ENCODE results near the gene HLCS. TPM values are rescaled to one million over a fixed set of nuclear protein-coding genes. Genes with fewer than 3 reads are reported as not detected.

HLCS gene
- total RNA-seq, 2 experiments from 2014 or later = 14.3 to 15.0 TPM

DNA sequence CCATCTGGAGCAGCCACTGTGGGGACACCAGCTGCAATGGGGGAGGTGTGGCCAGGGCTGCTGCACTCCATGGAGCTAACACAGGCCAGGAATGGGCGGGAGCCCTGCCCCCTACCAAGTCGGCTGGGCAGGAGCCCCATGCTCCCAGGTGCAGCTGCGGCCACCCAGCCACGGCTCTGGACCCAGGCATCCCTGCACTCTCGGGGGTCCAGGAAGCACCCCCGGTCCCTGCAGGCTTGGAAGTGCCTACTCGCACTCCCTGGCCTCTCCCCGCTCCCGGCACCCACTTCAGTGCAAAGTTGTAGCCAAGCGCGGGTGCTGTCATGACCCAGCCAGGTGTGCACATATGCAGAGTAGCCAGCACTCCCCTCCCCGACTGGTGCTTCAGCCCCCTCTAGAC lies 91.8 kb downstream of the HLCS start:
- no peak overlapping the region for H3K4me3 Mint-ChIP-seq
- DNase-seq = no peak
- H3K36me3 Mint-ChIP-seq (ENCODE audit: low read depth) = peaks cover 13% of the 10 kb centered on the region
- H3K27ac Mint-ChIP-seq = no peak overlapping the region
- peaks cover 9% of the 10 kb centered on the region for H3K9me3 Mint-ChIP-seq (ENCODE audit: low read depth)
- ATAC-seq = no peak
- intact Hi-C loops (cut with DNase I, micrococcal nuclease) = no loop called here
- ChIA-PET POLR2A (interaction anchor here (0.6 kb wide), 2 partner anchors 39 to 296 kb away, joined by 3 to 4 read pairs; no protein-coding TSS in a partner anchor), CTCF (no interaction called here)
- no peaks in the 10 kb centered on the region for H3K4me1 Mint-ChIP-seq
- no peaks in the 10 kb centered on the region for H3K27me3 Mint-ChIP-seq

- Mint-ChIP-seq H3K4me3 (no peak overlapping the region), H3K27me3 (no peaks in the 10 kb centered on the region), H3K27ac (no peak overlapping the region), H3K36me3 (ENCODE audit: low read depth) (peaks cover 12% of the 10 kb centered on the region), H3K9me3 (ENCODE audit: low read depth) (peaks cover 8% of the 10 kb centered on the region), H3K4me1 (no peaks in the 10 kb centered on the region)
- ChIA-PET POLR2A (no interaction called here), CTCF (interaction anchor here (1.0 kb wide), 1 partner anchor 116 kb away, joined by 3 read pairs; no protein-coding TSS in a partner anchor)
- DNase-seq (no peak), ATAC-seq (no peak)
- intact Hi-C loops (cut with DNase I, micrococcal nuclease) = no loop called here
Observed at GRCh38 chr21:36873513-36873912, 93.0 kb downstream of the HLCS start.

GRCh38 chr21:36867291-36867905 lies 99.1 kb downstream of the HLCS start:
- no peaks in the 10 kb centered on the region for H3K27me3 Mint-ChIP-seq
- no peaks in the 10 kb centered on the region for H3K9me3 Mint-ChIP-seq (ENCODE audit: low read depth)
- peaks cover 6% of the 10 kb centered on the region for H3K4me1 Mint-ChIP-seq
- DNase-seq (no peak), ATAC-seq (no peak)
- CTCF ChIA-PET = interaction anchor here (0.6 to 1.0 kb wide), 2 partner anchors 10 to 1183 kb away, joined by 3 to 4 read pairs; no protein-coding TSS in a partner anchor
- intact Hi-C loops (cut with DNase I, micrococcal nuclease) = no loop called here
- peaks cover 3% of the 10 kb centered on the region for H3K36me3 Mint-ChIP-seq (ENCODE audit: low read depth)
- H3K27ac Mint-ChIP-seq = no peak overlapping the region
- H3K4me3 Mint-ChIP-seq = no peak overlapping the region
- POLR2A ChIA-PET = interaction anchor here (0.7 kb wide), 1 partner anchor 97 kb away, joined by 3 read pairs; no protein-coding TSS in a partner anchor

DNA sequence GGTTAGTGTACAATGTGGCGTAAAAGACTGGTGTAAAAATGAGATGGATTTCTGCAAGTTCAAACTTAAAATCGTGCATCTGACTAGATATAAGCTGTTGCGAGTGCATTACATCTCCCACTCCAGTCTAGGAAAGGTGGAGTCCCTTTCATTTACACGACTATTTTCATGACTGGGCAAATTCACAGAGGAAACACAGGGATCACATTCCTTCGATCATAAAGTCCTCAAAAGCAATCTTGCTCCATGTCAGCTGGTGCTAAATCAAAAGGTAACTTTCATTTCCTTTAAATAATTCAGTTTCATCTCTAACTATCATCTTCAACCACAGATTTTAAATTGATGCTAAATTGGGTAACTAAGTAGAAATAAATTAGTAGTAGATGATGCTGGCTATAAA lies 100.0 kb downstream of the HLCS start:
- ChIA-PET POLR2A (interaction anchor here (0.7 kb wide), 1 partner anchor 98 kb away, joined by 3 read pairs; no protein-coding TSS in a partner anchor), CTCF (interaction anchor here (0.7 to 0.9 kb wide), 2 partner anchors 19 to 361 kb away, joined by 3 read pairs; no protein-coding TSS in a partner anchor)
- no peak overlapping the region for H3K4me3 Mint-ChIP-seq
- H3K9me3 Mint-ChIP-seq (ENCODE audit: low read depth) = no peaks in the 10 kb centered on the region
- ATAC-seq (no peak), DNase-seq (no peak)
- H3K27ac Mint-ChIP-seq = no peak overlapping the region
- H3K36me3 Mint-ChIP-seq (ENCODE audit: low read depth) = peaks cover 3% of the 10 kb centered on the region
- intact Hi-C loops (cut with DNase I, micrococcal nuclease) = no loop called here
- H3K27me3 Mint-ChIP-seq = no peaks in the 10 kb centered on the region
- peaks cover 6% of the 10 kb centered on the region for H3K4me1 Mint-ChIP-seq

- Mint-ChIP-seq H3K36me3 (ENCODE audit: low read depth) (peaks cover 3% of the 10 kb centered on the region), H3K4me1 (peaks cover 8% of the 10 kb centered on the region), H3K4me3 (no peak overlapping the region), H3K27me3 (no peaks in the 10 kb centered on the region), H3K27ac (no peak overlapping the region), H3K9me3 (ENCODE audit: low read depth) (no peaks in the 10 kb centered on the region)
- DNase-seq = no peak
- intact Hi-C loops (cut with DNase I, micrococcal nuclease) = no loop called here
- ChIA-PET CTCF (interaction anchor here (0.6 kb wide), 1 partner anchor 206 kb away, joined by 4 read pairs; no protein-coding TSS in a partner anchor), POLR2A (no interaction called here)
- ATAC-seq = no peak
Observed at GRCh38 chr21:36864974-36865373, 101.5 kb downstream of the HLCS start.

DNA sequence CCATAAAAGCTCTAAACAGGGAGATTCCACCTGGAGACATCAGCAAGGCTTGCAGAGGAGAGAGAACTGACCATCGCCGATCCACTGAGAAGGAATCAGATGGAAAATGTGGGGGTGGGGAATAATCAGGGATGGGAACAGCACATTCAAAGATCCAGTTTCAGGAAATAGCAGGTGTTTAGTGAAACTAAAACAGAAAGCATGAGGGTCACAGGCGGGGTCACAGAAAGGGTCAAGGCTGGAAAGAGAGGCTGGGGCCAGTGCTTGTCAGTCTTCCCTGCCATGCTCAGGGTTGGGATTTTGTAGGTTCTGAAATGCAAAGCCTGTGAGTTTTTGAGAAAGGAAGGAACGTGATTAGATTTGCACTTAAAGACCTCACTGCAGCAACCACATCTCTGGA lies 103.2 kb downstream of the HLCS start:
- H3K36me3 Mint-ChIP-seq (ENCODE audit: low read depth) = peaks cover 3% of the 10 kb centered on the region
- no peak for ATAC-seq
- H3K27me3 Mint-ChIP-seq = no peaks in the 10 kb centered on the region
- no peak for DNase-seq
- H3K27ac Mint-ChIP-seq = no peak overlapping the region
- POLR2A ChIA-PET = no interaction called here
- intact Hi-C loops (cut with DNase I, micrococcal nuclease) = no loop called here
- H3K9me3 Mint-ChIP-seq (ENCODE audit: low read depth) = no peaks in the 10 kb centered on the region
- H3K4me3 Mint-ChIP-seq = no peak overlapping the region
- CTCF ChIA-PET = interaction anchor here (1.0 kb wide), 1 partner anchor 20 kb away, joined by 3 read pairs; no protein-coding TSS in a partner anchor
- H3K4me1 Mint-ChIP-seq = peaks cover 10% of the 10 kb centered on the region

DNA sequence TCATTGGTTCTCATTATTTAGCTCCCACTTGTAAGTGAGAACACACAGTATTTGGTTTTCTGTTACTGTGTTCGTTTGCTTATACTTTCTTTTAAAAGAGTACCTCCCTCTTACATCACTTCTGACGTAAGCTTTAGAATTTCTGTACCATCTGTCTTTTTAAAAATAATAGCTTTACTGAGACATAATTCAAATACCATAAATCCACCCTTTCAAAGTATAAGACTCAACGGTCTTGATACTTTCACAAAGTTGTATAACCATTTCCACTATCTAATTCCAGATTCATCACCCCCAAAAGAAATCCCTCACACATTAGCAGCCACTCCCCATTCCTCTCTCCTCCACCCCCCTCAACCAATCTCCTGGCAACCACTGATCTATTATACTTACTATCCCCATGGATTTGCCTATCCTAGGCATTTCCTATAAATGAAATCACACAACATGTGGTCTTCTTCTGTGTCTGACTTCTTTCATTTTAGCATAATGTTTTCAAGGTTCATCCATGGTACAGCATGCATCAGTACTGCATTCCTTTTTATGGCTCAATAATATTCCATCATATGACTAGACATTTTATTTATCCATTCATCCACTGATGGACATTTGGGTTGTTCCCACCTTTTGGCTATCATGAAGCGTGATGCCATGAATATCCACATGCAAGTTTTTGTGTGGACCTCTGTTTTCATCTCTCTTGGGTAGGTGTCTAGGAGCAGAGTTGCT lies 104.7 kb downstream of the HLCS start:
- Mint-ChIP-seq H3K4me3 (no peak overlapping the region), H3K27ac (no peak overlapping the region), H3K4me1 (peaks cover 11% of the 10 kb centered on the region), H3K36me3 (ENCODE audit: low read depth) (peaks cover 3% of the 10 kb centered on the region), H3K27me3 (no peaks in the 10 kb centered on the region), H3K9me3 (ENCODE audit: low read depth) (no peaks in the 10 kb centered on the region)
- ATAC-seq (no peak), DNase-seq (no peak)
- ChIA-PET CTCF (no interaction called here), POLR2A (no interaction called here)
- intact Hi-C loops (cut with DNase I, micrococcal nuclease) = no loop called here

GRCh38 chr21:36860736-36861594 lies 105.5 kb downstream of the HLCS start:
- Mint-ChIP-seq H3K27ac (no peak overlapping the region), H3K4me3 (no peak overlapping the region), H3K36me3 (ENCODE audit: low read depth) (peaks cover 3% of the 10 kb centered on the region), H3K9me3 (ENCODE audit: low read depth) (no peaks in the 10 kb centered on the region), H3K27me3 (no peaks in the 10 kb centered on the region), H3K4me1 (peaks cover 16% of the 10 kb centered on the region)
- CTCF ChIA-PET = no interaction called here
- intact Hi-C loops (cut with DNase I, micrococcal nuclease) = no loop called here
- DNase-seq = no peak
- POLR2A ChIA-PET = no interaction called here
- no peak for ATAC-seq

DNA sequence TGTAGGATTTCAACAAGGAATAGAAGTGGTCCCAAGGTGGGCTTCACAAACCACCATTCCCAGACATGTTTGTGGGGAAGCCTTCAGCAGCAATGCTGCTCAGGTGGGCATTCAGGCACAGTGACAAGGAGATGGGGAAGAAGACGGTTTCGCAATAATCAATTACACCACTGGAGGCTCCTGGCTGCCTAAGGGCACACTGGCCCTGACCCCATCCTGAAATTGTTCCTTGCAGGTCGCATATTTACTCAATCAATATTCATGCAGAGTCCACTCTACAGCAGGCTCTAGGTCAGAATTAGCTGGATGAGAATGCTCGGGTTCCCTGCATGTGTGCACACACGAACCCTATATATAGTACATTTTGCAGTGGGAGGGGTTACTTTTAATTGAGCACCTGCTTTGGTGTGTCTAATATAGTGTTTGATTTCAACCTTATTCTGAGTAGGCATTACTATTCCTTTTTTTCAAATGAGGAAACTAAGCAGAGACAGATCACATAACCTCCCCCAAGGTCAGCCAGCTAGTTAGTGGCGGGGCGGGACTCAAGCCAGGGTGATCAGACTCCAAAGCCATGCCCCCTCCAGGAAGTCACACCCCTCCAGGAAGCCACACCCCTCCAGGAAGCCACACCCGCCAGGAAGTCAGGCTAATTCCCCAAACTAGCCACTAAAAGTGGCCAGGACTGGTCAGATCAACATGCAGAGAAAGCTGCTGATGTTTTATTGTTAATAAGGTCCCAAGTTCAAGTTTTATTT lies 106.5 kb downstream of the HLCS start:
- ATAC-seq (peak; percentile 74), DNase-seq (peak; percentile 50)
- H3K36me3 Mint-ChIP-seq (ENCODE audit: low read depth) = peaks cover 3% of the 10 kb centered on the region
- POLR2A ChIA-PET = no interaction called here
- no peaks in the 10 kb centered on the region for H3K9me3 Mint-ChIP-seq (ENCODE audit: low read depth)
- intact Hi-C loops (cut with DNase I, micrococcal nuclease) = no loop called here
- CTCF ChIA-PET = no interaction called here
- H3K27me3 Mint-ChIP-seq = no peaks in the 10 kb centered on the region
- peaks cover 16% of the 10 kb centered on the region for H3K4me1 Mint-ChIP-seq
- no peak overlapping the region for H3K4me3 Mint-ChIP-seq
- H3K27ac Mint-ChIP-seq = no peak overlapping the region

DNA sequence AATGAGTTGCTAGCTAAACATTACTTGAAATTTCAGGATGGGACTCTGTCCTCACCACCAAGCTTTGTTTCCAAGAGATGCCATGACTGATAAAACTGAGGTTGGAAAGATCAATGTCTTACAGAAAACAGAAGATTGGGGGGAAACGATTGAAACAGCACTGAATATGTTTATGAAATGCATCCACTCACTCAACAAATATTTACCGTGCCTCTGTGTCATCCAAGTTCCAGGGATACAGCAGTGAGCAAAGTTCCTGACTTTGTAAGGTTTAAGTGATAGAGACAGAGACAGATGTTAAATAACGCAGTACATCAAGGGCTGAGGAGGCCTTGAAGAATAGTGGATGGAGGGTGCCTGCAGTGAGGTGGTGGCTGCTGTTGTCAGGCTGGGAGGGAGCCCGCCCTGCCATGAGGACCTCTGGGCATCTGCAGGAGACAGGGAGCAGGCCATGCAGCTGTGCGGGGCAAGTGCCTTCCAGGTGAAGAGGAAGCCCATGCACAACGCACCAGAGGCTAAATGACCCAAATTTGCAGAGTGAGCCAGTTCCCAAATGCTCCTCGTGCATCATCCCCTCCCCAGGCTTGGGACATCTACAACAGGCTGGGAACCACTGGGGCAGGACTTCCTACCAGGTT lies 108.0 kb downstream of the HLCS start:
- POLR2A ChIA-PET = no interaction called here
- H3K4me1 Mint-ChIP-seq = peaks cover 21% of the 10 kb centered on the region
- CTCF ChIA-PET = no interaction called here
- ATAC-seq (no peak), DNase-seq (no peak)
- no peak overlapping the region for H3K27ac Mint-ChIP-seq
- H3K4me3 Mint-ChIP-seq = no peak overlapping the region
- H3K27me3 Mint-ChIP-seq = no peaks in the 10 kb centered on the region
- intact Hi-C loops (cut with DNase I, micrococcal nuclease) = no loop called here
- H3K9me3 Mint-ChIP-seq (ENCODE audit: low read depth) = no peaks in the 10 kb centered on the region
- peaks cover 3% of the 10 kb centered on the region for H3K36me3 Mint-ChIP-seq (ENCODE audit: low read depth)
